ENCODE measurements around the gene NXPE2.

GRCh38 chr11:114683007-114683406, 4.7 kb downstream of the NXPE2 start:
- TF ChIP-seq NCOA1 (CRISPR knock-in tag; IDR thresholded peaks at IDR 0.05) (no peak), NRL (CRISPR knock-in tag; IDR thresholded peaks at IDR 0.05; ENCODE audit: borderline replicate concordance) (no peak), ZNF788 (CRISPR knock-in tag; IDR thresholded peaks at IDR 0.05; ENCODE audit: borderline replicate concordance) (no peak), HOXA3 (CRISPR knock-in tag; IDR thresholded peaks at IDR 0.05) (no peak), HNF1B (CRISPR knock-in tag; IDR thresholded peaks at IDR 0.05) (no peak), FOXP1 (IDR thresholded peaks at IDR 0.05) (no peak), FOXP1 (CRISPR knock-in tag; IDR thresholded peaks at IDR 0.05) (no peak), SP2 (CRISPR knock-in tag; IDR thresholded peaks at IDR 0.05) (no peak), TCF7L2 (IDR thresholded peaks at IDR 0.05; ENCODE audit: low read depth, low read length) (no peak), ZNF232 (CRISPR knock-in tag; IDR thresholded peaks at IDR 0.05; ENCODE audit: borderline replicate concordance) (no peak), NR2C2 (CRISPR knock-in tag; IDR thresholded peaks at IDR 0.05; ENCODE audit: borderline replicate concordance) (no peak), SNRNP70 (IDR thresholded peaks at IDR 0.05; ENCODE audit: low read depth, low read length) (no peak), NFE2L2 (IDR thresholded peaks at IDR 0.05; ENCODE audit: low read length) (no peak), POLR2A (IDR thresholded peaks at IDR 0.05; ENCODE audit: insufficient read depth in 1 of 2, low read depth in 2 of 2, low read length in 2 of 2) (no peak)
- TF ChIP-seq, protein P1, sequence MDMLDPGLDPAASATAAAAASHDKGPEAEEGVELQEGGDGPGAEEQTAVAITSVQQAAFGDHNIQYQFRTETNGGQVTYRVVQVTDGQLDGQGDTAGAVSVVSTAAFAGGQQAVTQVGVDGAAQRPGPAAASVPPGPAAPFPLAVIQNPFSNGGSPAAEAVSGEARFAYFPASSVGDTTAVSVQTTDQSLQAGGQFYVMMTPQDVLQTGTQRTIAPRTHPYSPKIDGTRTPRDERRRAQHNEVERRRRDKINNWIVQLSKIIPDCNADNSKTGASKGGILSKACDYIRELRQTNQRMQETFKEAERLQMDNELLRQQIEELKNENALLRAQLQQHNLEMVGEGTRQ (IDR thresholded peaks at IDR 0.05; ENCODE audit: low read depth, low read length) = no peak
- TF ChIP-seq, protein P1 (CRISPR knock-in tag; IDR thresholded peaks at IDR 0.05; ENCODE audit: borderline replicate concordance) = no peak
